K562 (cell line): ENCODE results near the gene CCDC136. TPM values are rescaled to one million over a fixed set of nuclear protein-coding genes. Genes with fewer than 3 reads are reported as not detected.

Experiments
- CREB1 ChIP-seq, 2 experiments: sonication (generic) in 1 of 2; formaldehyde crosslinking in 1 of 2; IDR thresholded peaks; 2 replicates each; pipeline versions ENCODE4 v1.6.1 to v1.8.0; 2012 to 2022; ENCODE audit warnings: inconsistent platforms in 1 of 2, mild to moderate bottlenecking in 1 of 2, missing genetic modification reagents in 1 of 2, moderate library complexity in 1 of 2
- CTCF ChIP-seq, 3 experiments: IDR thresholded peaks in 2 of 3; conservative IDR thresholded peaks in 1 of 3; 2 replicates each; pipeline ENCODE4 v1.5.1; 2011 to 2012; ENCODE audit warnings: low read length in 3 of 3, mild to moderate bottlenecking in 3 of 3, control low read depth in 2 of 3, improper control_type of control experiment in 1 of 3, inconsistent platforms in 1 of 3, low read depth in 1 of 3, mixed read lengths in 1 of 3, moderate library complexity in 1 of 3; ENCODE audit not compliant: insufficient read depth in 2 of 3
- DNMT1 ChIP-seq: fragments of 450-650 bp; IDR thresholded peaks from 2 replicates; pipeline ENCODE4 v1.6.1; 2016; ENCODE audit warnings: antibody characterized with exemption, mild to moderate bottlenecking
- HNRNPH1 ChIP-seq: fragments of 200-400 bp; formaldehyde crosslinking; optimal IDR thresholded peaks from 2 replicates; pipeline ENCODE3; 2017; ENCODE audit warnings: low read depth, mild to moderate bottlenecking, low read length, moderate library complexity
- HNRNPK ChIP-seq: fragments of 200-400 bp; formaldehyde crosslinking; IDR thresholded peaks from one replicate; pipeline ENCODE4 v1.6.1; 2018; ENCODE audit warnings: mild to moderate bottlenecking, low read depth, low read length; ENCODE audit not compliant: poor library complexity, severe bottlenecking
- MCM7 ChIP-seq, 2 experiments: fragments of 450-650 bp; IDR thresholded peaks; 2 replicates each; pipeline ENCODE4 v1.6.1; 2016 to 2018
- MEIS2 ChIP-seq: fragments of 450-650 bp; IDR thresholded peaks from 2 replicates; pipeline ENCODE4 v1.6.1; 2014; ENCODE audit warnings: mild to moderate bottlenecking; ENCODE audit not compliant: partially characterized antibody
- MYBL2 ChIP-seq, 2 experiments: fragments of 450-650 bp in 1 of 2; sonication (generic) in 1 of 2; formaldehyde crosslinking in 1 of 2; IDR thresholded peaks; 2 replicates each; pipeline versions ENCODE4 v1.6.1 to v1.8.1; 2017 to 2022; ENCODE audit warnings: borderline replicate concordance in 1 of 2, inconsistent platforms in 1 of 2, low read depth in 1 of 2, mild to moderate bottlenecking in 1 of 2, missing genetic modification reagents in 1 of 2, moderate library complexity in 1 of 2
- NR2F6 ChIP-seq: fragments of 450-650 bp; formaldehyde crosslinking; IDR thresholded peaks from 2 replicates; pipeline ENCODE4 v1.4.0; 2020; ENCODE audit warnings: mild to moderate bottlenecking
- NR3C1 ChIP-seq: sonication (generic); formaldehyde crosslinking; IDR thresholded peaks from 2 replicates; pipeline ENCODE4 v1.8.1; 2022; ENCODE audit warnings: missing genetic modification reagents
- RAD51 ChIP-seq: fragments of 450-650 bp; IDR thresholded peaks from 2 replicates; pipeline ENCODE4 v1.7.1; 2016; ENCODE audit warnings: low read depth, mild to moderate bottlenecking, borderline replicate concordance
- RBM34 ChIP-seq: fragments of 200-400 bp; formaldehyde crosslinking; IDR thresholded peaks from 2 replicates; pipeline ENCODE4 v1.6.1; 2018; ENCODE audit warnings: low read length, borderline replicate concordance; ENCODE audit not compliant: insufficient read depth
- SIX5 ChIP-seq, 2 experiments: IDR thresholded peaks; 2 replicates each; pipeline ENCODE4 v1.6.1; 2011; ENCODE audit warnings: low read length in 2 of 2, borderline replicate concordance in 1 of 2, low read depth in 1 of 2, mild to moderate bottlenecking in 1 of 2, moderate library complexity in 1 of 2; ENCODE audit not compliant: insufficient read depth in 1 of 2
- SOX6 ChIP-seq: fragments of 450-650 bp; IDR thresholded peaks from 2 replicates; pipeline ENCODE4 v1.6.1; 2014; ENCODE audit warnings: mild to moderate bottlenecking
- TFAP4 ChIP-seq: sonication (generic); formaldehyde crosslinking; IDR thresholded peaks from 2 replicates; pipeline ENCODE4 v1.8.0; 2022; ENCODE audit warnings: missing genetic modification reagents, mild to moderate bottlenecking, moderate library complexity, borderline replicate concordance
- ZBTB34 ChIP-seq: fragments of 250-450 bp; sonication (Bioruptor Pico); IDR thresholded peaks from 2 replicates; pipeline ENCODE4 v1.8.0; 2021; ENCODE audit warnings: mild to moderate bottlenecking, moderate library complexity
- ZBTB5 ChIP-seq: fragments of 450-650 bp; IDR thresholded peaks from 2 replicates; pipeline ENCODE4 v1.6.1; 2017; ENCODE audit warnings: antibody characterized with exemption
- ZNF133 ChIP-seq: fragments of 250-450 bp; sonication (Bioruptor Pico); IDR thresholded peaks from 2 replicates; pipeline ENCODE4 v1.4.0; 2020; ENCODE audit warnings: mild to moderate bottlenecking
- ZNF445 ChIP-seq: fragments of 250-450 bp; sonication (Bioruptor Pico); IDR thresholded peaks from 2 replicates; pipeline ENCODE4 v1.4.0; 2020; ENCODE audit warnings: low read depth, mild to moderate bottlenecking, moderate library complexity
- polyA plus RNA-seq, 8 experiments: library from polyadenylated mRNA; depleted of rRNA in 4 of 8; stranded (reverse) in 5 of 8; unstranded in 3 of 8; fragments of >200 nt; fragmentation: Nextera tagmentation in 2 of 8; fragmentation: Illumina TruSeq in 1 of 8; extraction: Ambion mirVana in 2 of 8; extraction: Trizol in 1 of 8; gene quantifications; 2 replicates each; pipeline versions ENCODE4 v1.2.1 to v1.2.3, GENCODE V29; 2011 to 2014; ENCODE audit warnings: inconsistent platforms in 1 of 8, missing spikeins in 1 of 8
- total RNA-seq, 7 experiments: library from RNA; depleted of rRNA in 6 of 7; stranded (reverse); fragments of >200 nt in 6 of 7; fragmentation: Illumina TruSeq in 2 of 7; extraction: Trizol in 2 of 7; gene quantifications; 2 replicates each; pipeline versions ENCODE4 v1.2.1 to v1.2.3, GENCODE V29; 2011 to 2021; ENCODE audit warnings: low replicate concordance in 1 of 7

CCDC136 gene
- total and polyA plus RNA-seq, 9 of the 15 experiments (the other 6 are each of a cell fraction or from before 2014, with no cell fraction given) = 2.4 to 40.8 (median 26.5) TPM

GRCh38 chr7:128860158-128861073 lies 68.6 kb downstream of the CCDC136 start (continued):
- no peak for TF ChIP-seq ZNF445
- TF ChIP-seq MCM7 (IDR thresholded peaks at IDR 0.05) = no peak; a peak in 1 of 4 replicates
- TF ChIP-seq CREB1 (IDR thresholded peaks at IDR 0.05) = peak; percentile 73
- peak; percentile 6; the same call in 1 of the 2 replicates for TF ChIP-seq CREB1 (CRISPR knock-in tag; IDR thresholded peaks at IDR 0.05)
- no peak for TF ChIP-seq ZBTB5
- no peak for TF ChIP-seq NR2F6 (CRISPR knock-in tag)
- TF ChIP-seq RBM34 = no peak
- TF ChIP-seq DNMT1 = peak; percentile 93
- TF ChIP-seq ZBTB34 (CRISPR knock-in tag) = no peak
- no peak for TF ChIP-seq ZNF133
- no peak for TF ChIP-seq HNRNPK
- TF ChIP-seq RAD51 = peak; percentile 36; the same call in 1 of the 2 replicates
- no peak for TF ChIP-seq MYBL2 (IDR thresholded peaks at IDR 0.05; ENCODE audit: low read depth)
- TF ChIP-seq MYBL2 (CRISPR knock-in tag; IDR thresholded peaks at IDR 0.05; ENCODE audit: borderline replicate concordance) = no peak
- peak; percentile 96 for TF ChIP-seq TFAP4 (CRISPR knock-in tag)
- TF ChIP-seq SOX6 = peak; percentile 90
- TF ChIP-seq NR3C1 (CRISPR knock-in tag) = no peak
- TF ChIP-seq SIX5 (IDR thresholded peaks at IDR 0.05; ENCODE audit: borderline replicate concordance in 1 of 2, insufficient read depth in 1 of 2, low read depth in 1 of 2, low read length in 2 of 2) = no peak
- TF ChIP-seq MEIS2 = peak; percentile 62
- peak; percentile 60 to 70 (median 67) for TF ChIP-seq CTCF (IDR thresholded peaks at IDR 0.05 in 2 of 3, conservative IDR thresholded peaks at IDR 0.05 in 1 of 3; ENCODE audit: insufficient read depth in 2 of 3, low read depth in 1 of 3, low read length in 3 of 3)
- TF ChIP-seq HNRNPH1 = no peak
